ENCODE results near the gene SYNJ2.

- no peak for TF ChIP-seq CTCF (IDR thresholded peaks at IDR 0.05; ENCODE audit: borderline replicate concordance, extremely low read depth, low read length, poor library complexity, severe bottlenecking)
- TF ChIP-seq EZH2 (IDR thresholded peaks at IDR 0.05; ENCODE audit: borderline replicate concordance, low read depth, low read length, severe bottlenecking), result no peak
Measured at GRCh38 chr6:158040804-158041347, 59.2 kb downstream of the SYNJ2 start.
